GM23338 (cell line): Measurements from ENCODE around the gene FEM1A. TPM values are rescaled to one million over a fixed set of nuclear protein-coding genes. Genes with fewer than 3 reads are reported as not detected.

Experiments
- ATAC-seq: fragments of 200-7000 bp; cut with Tn5 transposase; 3 replicates; pipeline ENCODE4 v1.9.1; 2020
- DNase-seq: peaks from one replicate; pipeline ENCODE4 v3.0.0-alpha.2; 2015; ENCODE audit warnings: low spot score
- H2AFZ ChIP-seq: fragments of 200-600 bp; sonication (generic); 2 replicates; pipeline ENCODE4 v1.8.0; 2016; ENCODE audit warnings: antibody characterized with exemption, mild to moderate bottlenecking, moderate library complexity
- H3F3A ChIP-seq: fragments of 200-600 bp; sonication (generic); replicated peaks from 2 replicates; pipeline ENCODE4 v1.8.0; 2017; ENCODE audit warnings: antibody characterized with exemption, mixed run types, low read depth
- H3K27ac ChIP-seq: fragments of 200-600 bp; sonication (generic); 2 replicates; pipeline ENCODE4 v1.6.1; 2016; ENCODE audit warnings: low read depth
- H3K27me3 ChIP-seq: fragments of 200-600 bp; sonication (generic); 2 replicates; pipeline ENCODE4 v1.8.0; 2016; ENCODE audit warnings: mild to moderate bottlenecking, mixed run types, moderate library complexity; ENCODE audit not compliant: insufficient read depth
- H3K36me3 ChIP-seq: fragments of 200-600 bp; sonication (generic); 2 replicates; pipeline ENCODE4 v1.8.0; 2016; ENCODE audit warnings: mild to moderate bottlenecking; ENCODE audit not compliant: insufficient read depth
- H3K4me1 ChIP-seq: fragments of 200-600 bp; sonication (generic); 2 replicates; pipeline ENCODE4 v1.8.0; 2016; ENCODE audit warnings: mild to moderate bottlenecking, moderate library complexity; ENCODE audit not compliant: insufficient read depth
- H3K4me2 ChIP-seq: fragments of 200-600 bp; sonication (generic); 2 replicates; pipeline ENCODE4 v1.7.1; 2017; ENCODE audit warnings: mixed run types
- H3K4me3 ChIP-seq: fragments of 200-600 bp; sonication (generic); 2 replicates; pipeline ENCODE4 v1.6.1; 2016; ENCODE audit warnings: mixed run types
- H3K79me2 ChIP-seq: fragments of 200-600 bp; sonication (generic); replicated peaks from 2 replicates; pipeline ENCODE4 v1.8.0; 2017; ENCODE audit warnings: mild to moderate bottlenecking; ENCODE audit not compliant: insufficient read depth
- H3K9me2 ChIP-seq: fragments of 200-600 bp; sonication (generic); 2 replicates; pipeline ENCODE4 v1.8.0; 2017; ENCODE audit not compliant: insufficient read depth
- H4K20me1 ChIP-seq: fragments of 200-600 bp; sonication (generic); replicated peaks from 2 replicates; pipeline ENCODE4 v1.8.0; 2017; ENCODE audit warnings: mild to moderate bottlenecking; ENCODE audit not compliant: insufficient read depth
- H3K27ac Mint-ChIP-seq: 2 replicates; pipeline ENCODE4 v1.8.0; 2020; ENCODE audit warnings: inconsistent platforms, mild to moderate bottlenecking, moderate library complexity, mixed read lengths
- H3K27me3 Mint-ChIP-seq: 3 replicates; pipeline ENCODE4 v1.8.0; 2022; ENCODE audit warnings: low read depth, mild to moderate bottlenecking, moderate library complexity, mixed read lengths, inconsistent platforms; ENCODE audit not compliant: insufficient read depth, poor library complexity
- H3K36me3 Mint-ChIP-seq: 3 replicates; pipeline ENCODE4 v1.8.0; 2021; ENCODE audit warnings: low read depth, mild to moderate bottlenecking, inconsistent platforms, moderate library complexity, mixed read lengths
- H3K4me1 Mint-ChIP-seq: 3 replicates; pipeline ENCODE4 v1.8.0; 2020; ENCODE audit warnings: mild to moderate bottlenecking, inconsistent platforms, mixed read lengths
- H3K4me3 Mint-ChIP-seq: 3 replicates; pipeline ENCODE4 v1.8.0; 2021; ENCODE audit warnings: moderate library complexity, mild to moderate bottlenecking, inconsistent platforms, mixed read lengths
- H3K9me3 Mint-ChIP-seq: 3 replicates; pipeline ENCODE4 v1.8.0; 2020; ENCODE audit warnings: moderate library complexity, mild to moderate bottlenecking, inconsistent platforms, mixed read lengths
- CREB1 ChIP-seq: fragments of 250-450 bp; sonication (Bioruptor Pico); IDR thresholded peaks from 2 replicates; pipeline ENCODE4 v1.5.0; 2020; ENCODE audit warnings: low read depth, mild to moderate bottlenecking, moderate library complexity
- CTCF ChIP-seq, 2 experiments: fragments of 200-600 bp in 1 of 2; sonication (generic) in 1 of 2; conservative IDR thresholded peaks; 2 replicates each; pipeline versions ENCODE4 v1.5.1 to v1.6.1; 2016 to 2017; ENCODE audit warnings: antibody characterized with exemption in 2 of 2, low read depth in 2 of 2, mild to moderate bottlenecking in 2 of 2, moderate library complexity in 1 of 2
- ETS1 ChIP-seq: IDR thresholded peaks from 2 replicates; pipeline ENCODE4 v1.6.1; 2016; ENCODE audit warnings: antibody characterized with exemption
- EZH2 ChIP-seq: fragments of 200-600 bp; sonication (generic); IDR thresholded peaks from one replicate; pipeline ENCODE4 v1.8.0; 2017; ENCODE audit warnings: antibody characterized with exemption, mild to moderate bottlenecking, low read depth; ENCODE audit not compliant: unreplicated experiment
- EZH2phosphoT487 ChIP-seq: fragments of 200-600 bp; sonication (generic); IDR thresholded peaks from one replicate; pipeline ENCODE4 v1.8.1; 2018; ENCODE audit warnings: antibody characterized with exemption; ENCODE audit not compliant: unreplicated experiment
- JUNB ChIP-seq: IDR thresholded peaks from one replicate; pipeline ENCODE4 v1.6.1; 2016; ENCODE audit warnings: antibody characterized with exemption; ENCODE audit not compliant: unreplicated experiment
- NANOG ChIP-seq: IDR thresholded peaks from 2 replicates; pipeline ENCODE4 v1.6.1; 2016; ENCODE audit warnings: antibody characterized with exemption, borderline replicate concordance
- POLR2AphosphoS5 ChIP-seq: IDR thresholded peaks from 2 replicates; pipeline ENCODE4 v1.6.1; 2016; ENCODE audit warnings: antibody characterized with exemption, low read depth
- REST ChIP-seq: IDR thresholded peaks from one replicate; pipeline ENCODE4 v1.6.1; 2018; ENCODE audit warnings: antibody characterized with exemption; ENCODE audit not compliant: unreplicated experiment
- STAT1 ChIP-seq: IDR thresholded peaks from one replicate; pipeline ENCODE4 v1.6.1; 2016; ENCODE audit warnings: antibody characterized with exemption; ENCODE audit not compliant: unreplicated experiment
- ZNF114 ChIP-seq: fragments of 250-450 bp; sonication (Bioruptor Pico); IDR thresholded peaks from 2 replicates; pipeline ENCODE4 v1.5.0; 2020; ENCODE audit warnings: mild to moderate bottlenecking, moderate library complexity
- ZNF331 ChIP-seq: fragments of 250-450 bp; sonication (Bioruptor Pico); IDR thresholded peaks from 2 replicates; pipeline ENCODE4 v1.5.0; 2020; ENCODE audit warnings: low read depth, mild to moderate bottlenecking, moderate library complexity
- polyA plus RNA-seq: library from polyadenylated mRNA; unstranded; fragments of >200 nt; fragmentation: Nextera tagmentation; extraction: Ambion mirVana; gene quantifications from 2 replicates; pipeline ENCODE4 v1.2.1, GENCODE V29; 2016
- total RNA-seq: library from RNA; depleted of rRNA; stranded (reverse); fragments of >200 nt; shearing (Covaris generic); gene quantifications from 2 replicates; pipeline ENCODE4 v1.2.3, GENCODE V29; 2014

The FEM1A gene
- total and polyA plus RNA-seq, 2 experiments from 2014 or later = 0.87 to 16.5 TPM

- H3K4me3 Mint-ChIP-seq = no peak overlapping the region
- no peak overlapping the region for H3K4me2 ChIP-seq
- H2AFZ ChIP-seq = no peak overlapping the region
These were observed 9.1 kb downstream of the FEM1A start for GRCh38 chr19:4800591-4801081.

GRCh38 chr19:4801085-4801619, 9.6 kb downstream of the FEM1A start:
- Mint-ChIP-seq H3K27me3 (peaks cover 8% of the 10 kb centered on the region), H3K27ac (no peak overlapping the region), H3K4me3 (no peak overlapping the region), H3K4me1 (no peaks in the 10 kb centered on the region), H3K36me3 (peaks cover 28% of the 10 kb centered on the region), H3K9me3 (peaks cover 7% of the 10 kb centered on the region; the same call in 1 of the 3 replicates)
- DNase-seq = no peak
- Histone ChIP-seq H3K79me2 (peaks cover 2% of the 10 kb centered on the region; the same call in 1 of the 2 replicates), H3K4me2 (no peak overlapping the region), H2AFZ (no peak overlapping the region), H3K27ac (no peak overlapping the region), H3K27me3 (no peaks in the 10 kb centered on the region), H3K4me1 (no peaks in the 10 kb centered on the region), H3K4me3 (no peak overlapping the region), H3K9me2 (no peaks in the 10 kb centered on the region), H4K20me1 (no peaks in the 10 kb centered on the region), H3F3A (no peaks in the 10 kb centered on the region), H3K36me3 (no peaks in the 10 kb centered on the region)
- ATAC-seq = no peak
- TF ChIP-seq JUNB (no peak), ETS1 (no peak), NANOG (no peak), ZNF331 (CRISPR knock-in tag) (no peak), EZH2 (no peak), REST (no peak), CREB1 (CRISPR knock-in tag) (no peak), EZH2phosphoT487 (no peak), ZNF114 (CRISPR knock-in tag) (no peak), POLR2AphosphoS5 (no peak), CTCF (conservative IDR thresholded peaks at IDR 0.05; ENCODE audit: low read depth in 2 of 2) (no peak), STAT1 (no peak)

More at GRCh38 chr19:4800591-4801081, 9.1 kb downstream of the FEM1A start:
- H3K9me3 Mint-ChIP-seq = peaks cover 7% of the 10 kb centered on the region; the same call in 1 of the 3 replicates
- Histone ChIP-seq H3F3A (no peaks in the 10 kb centered on the region), H3K27ac (no peak overlapping the region), H3K27me3 (no peaks in the 10 kb centered on the region), H3K9me2 (no peaks in the 10 kb centered on the region), H3K79me2 (peaks cover 7% of the 10 kb centered on the region; the same call in 1 of the 2 replicates), H3K4me1 (no peaks in the 10 kb centered on the region), H3K36me3 (no peaks in the 10 kb centered on the region), H3K4me3 (no peak overlapping the region), H4K20me1 (no peaks in the 10 kb centered on the region)
- no peak for ATAC-seq
- no peak for TF ChIP-seq JUNB
- TF ChIP-seq ZNF114 (CRISPR knock-in tag) = no peak
- no peak for TF ChIP-seq NANOG
- TF ChIP-seq STAT1 = no peak
- peaks cover 33% of the 10 kb centered on the region for H3K36me3 Mint-ChIP-seq
- H3K4me1 Mint-ChIP-seq = no peaks in the 10 kb centered on the region
- peaks cover 8% of the 10 kb centered on the region for H3K27me3 Mint-ChIP-seq
- DNase-seq = no peak
- no peak overlapping the region for H3K27ac Mint-ChIP-seq
